Astrocyte of the hippocampus (primary cell): ENCODE data around the gene IGLON5.
A peak's percentile ranks its signal among the peaks of the same experiment; 100 is the strongest.

Source experiments
- DNase-seq: peaks from one replicate; pipeline ENCODE4 v3.0.0; 2011; ENCODE audit warnings: low read depth, low spot score

The IGLON5 gene

GRCh38 chr19:51338563-51339312 is 27.3 kb downstream of the IGLON5 start:
- peak; percentile 90 for DNase-seq

GRCh38 chr19:51339313-51339686 is 27.9 kb downstream of the IGLON5 start:
- no peak for DNase-seq

GRCh38 chr19:51339687-51340656 is 28.5 kb downstream of the IGLON5 start:
- peak; percentile 98 for DNase-seq

GRCh38 chr19:51341066-51341465 is 29.6 kb downstream of the IGLON5 start:
- no peak for DNase-seq

- DNase-seq, result no peak
Observed at GRCh38 chr19:51341976-51342580, 30.6 kb downstream of the IGLON5 start, which contains the start of gene VSIG10L. VSIG10L (minus strand) TSS chr19:51342139; CDS start chr19:51342124, 15 bp downstream.

- DNase-seq, result no peak
Observed at GRCh38 chr19:51342631-51343569, 31.5 kb downstream of the IGLON5 start.

GRCh38 chr19:51345076-51345620 is 33.7 kb downstream of the IGLON5 start:
- DNase-seq, result no peak

- DNase-seq, result no peak
Observed at GRCh38 chr19:51346742-51347141, 35.3 kb downstream of the IGLON5 start.

- no peak for DNase-seq
Observed at GRCh38 chr19:51347209-51347928, 35.9 kb downstream of the IGLON5 start.

GRCh38 chr19:51351266-51351990 is 40.0 kb downstream of the IGLON5 start:
- no peak for DNase-seq

GRCh38 chr19:51352783-51353360 is 41.4 kb downstream of the IGLON5 start:
- DNase-seq, result no peak

GRCh38 chr19:51354103-51354741 is 42.8 kb downstream of the IGLON5 start:
- DNase-seq, result peak; percentile 18

GRCh38 chr19:51354742-51355148 is 43.3 kb downstream of the IGLON5 start:
- peak; percentile 76 for DNase-seq

GRCh38 chr19:51356159-51356801 is 44.8 kb downstream of the IGLON5 start:
- no peak for DNase-seq

- DNase-seq, result no peak
Observed at GRCh38 chr19:51357952-51358351, 46.5 kb downstream of the IGLON5 start.

- peak; percentile 87 for DNase-seq
Observed at GRCh38 chr19:51359294-51359693, 47.9 kb downstream of the IGLON5 start.

- no peak for DNase-seq
Observed at GRCh38 chr19:51361239-51361638, 49.8 kb downstream of the IGLON5 start.
